Measurements from ENCODE around the gene SPC25.

Gene SPC25

GRCh38 chr2:168851674-168852320 lies 38.4 kb downstream of the SPC25 start:
- peak; percentile 97 for ATAC-seq (ENCODE audit: low read depth)
- TF ChIP-seq, protein P1, sequence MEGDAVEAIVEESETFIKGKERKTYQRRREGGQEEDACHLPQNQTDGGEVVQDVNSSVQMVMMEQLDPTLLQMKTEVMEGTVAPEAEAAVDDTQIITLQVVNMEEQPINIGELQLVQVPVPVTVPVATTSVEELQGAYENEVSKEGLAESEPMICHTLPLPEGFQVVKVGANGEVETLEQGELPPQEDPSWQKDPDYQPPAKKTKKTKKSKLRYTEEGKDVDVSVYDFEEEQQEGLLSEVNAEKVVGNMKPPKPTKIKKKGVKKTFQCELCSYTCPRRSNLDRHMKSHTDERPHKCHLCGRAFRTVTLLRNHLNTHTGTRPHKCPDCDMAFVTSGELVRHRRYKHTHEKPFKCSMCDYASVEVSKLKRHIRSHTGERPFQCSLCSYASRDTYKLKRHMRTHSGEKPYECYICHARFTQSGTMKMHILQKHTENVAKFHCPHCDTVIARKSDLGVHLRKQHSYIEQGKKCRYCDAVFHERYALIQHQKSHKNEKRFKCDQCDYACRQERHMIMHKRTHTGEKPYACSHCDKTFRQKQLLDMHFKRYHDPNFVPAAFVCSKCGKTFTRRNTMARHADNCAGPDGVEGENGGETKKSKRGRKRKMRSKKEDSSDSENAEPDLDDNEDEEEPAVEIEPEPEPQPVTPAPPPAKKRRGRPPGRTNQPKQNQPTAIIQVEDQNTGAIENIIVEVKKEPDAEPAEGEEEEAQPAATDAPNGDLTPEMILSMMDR (IDR thresholded peaks at IDR 0.05; ENCODE audit: poor library complexity, severe bottlenecking) = no peak
- no peaks in the 10 kb centered on the region for H3K36me3 ChIP-seq (ENCODE audit: low read depth)

DNA sequence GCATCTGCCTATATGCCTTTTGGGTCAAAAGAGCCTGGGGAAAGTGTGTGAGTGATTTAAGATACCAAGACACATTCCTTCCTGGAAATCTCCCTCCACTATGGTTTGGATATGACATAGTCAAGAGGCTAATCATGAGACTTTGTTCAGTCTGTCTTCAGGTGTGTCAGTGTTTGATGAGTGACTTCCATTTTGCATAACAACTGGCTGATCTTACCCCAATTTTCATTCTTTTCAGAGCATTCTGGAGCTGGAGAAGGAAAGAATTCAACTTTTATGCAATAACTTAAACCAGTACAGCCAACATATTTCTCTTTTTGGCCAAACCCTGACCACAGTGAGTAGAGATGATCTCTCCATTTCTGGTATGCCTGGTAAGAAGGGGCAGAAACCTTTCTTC lies 39.4 kb downstream of the SPC25 start:
- Histone ChIP-seq H3K4me1 (ENCODE audit: insufficient read depth, poor library complexity, severe bottlenecking) (peaks cover 24% of the 10 kb centered on the region), H3K27me3 (ENCODE audit: insufficient read depth, poor library complexity, severe bottlenecking) (no peaks in the 10 kb centered on the region), H3K9me3 (ENCODE audit: severe bottlenecking) (no peaks in the 10 kb centered on the region), H3K4me3 (ENCODE audit: severe bottlenecking) (no peak overlapping the region), H3K27ac (ENCODE audit: poor library complexity, severe bottlenecking) (no peak overlapping the region), H3K36me3 (ENCODE audit: low read depth) (no peaks in the 10 kb centered on the region)
- TF ChIP-seq, protein P1 (IDR thresholded peaks at IDR 0.05; ENCODE audit: poor library complexity, severe bottlenecking) = no peak
- ATAC-seq (ENCODE audit: low read depth) (no peak), DNase-seq (ENCODE audit: low spot score) (no peak)

More at GRCh38 chr2:168851674-168852320, 38.4 kb downstream of the SPC25 start:
- DNase-seq (ENCODE audit: low spot score) = peak; percentile 82
- Histone ChIP-seq H3K4me3 (ENCODE audit: severe bottlenecking) (no peak overlapping the region), H3K9me3 (ENCODE audit: severe bottlenecking) (no peaks in the 10 kb centered on the region), H3K27me3 (ENCODE audit: insufficient read depth, poor library complexity, severe bottlenecking) (no peaks in the 10 kb centered on the region), H3K4me1 (ENCODE audit: insufficient read depth, poor library complexity, severe bottlenecking) (peaks cover 18% of the 10 kb centered on the region), H3K27ac (ENCODE audit: poor library complexity, severe bottlenecking) (peak overlapping the region; percentile 12)

DNA sequence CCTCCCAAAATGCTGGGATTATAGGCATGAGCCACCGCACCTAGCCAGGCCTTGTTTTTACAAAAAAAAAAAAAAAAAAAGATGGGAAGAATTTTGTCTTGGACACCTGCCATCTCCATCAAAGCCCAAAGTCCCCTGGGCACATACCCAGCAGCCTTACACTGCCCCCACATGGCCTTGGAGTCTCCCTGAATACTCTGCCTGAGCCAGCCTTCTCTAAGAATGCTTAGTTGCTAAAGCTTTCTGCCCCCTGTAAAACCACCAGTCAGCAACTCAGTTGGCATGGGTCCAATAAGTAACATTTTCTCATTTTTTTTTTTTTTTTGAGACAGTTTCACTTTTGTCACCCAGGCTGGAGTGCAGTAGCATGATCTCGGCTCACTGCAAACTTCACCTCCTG lies 40.6 kb downstream of the SPC25 start:
- no peak for ATAC-seq (ENCODE audit: low read depth)
- Histone ChIP-seq H3K27ac (ENCODE audit: poor library complexity, severe bottlenecking) (no peak overlapping the region), H3K4me3 (ENCODE audit: severe bottlenecking) (no peak overlapping the region), H3K4me1 (ENCODE audit: insufficient read depth, poor library complexity, severe bottlenecking) (peaks cover 24% of the 10 kb centered on the region), H3K36me3 (ENCODE audit: low read depth) (no peaks in the 10 kb centered on the region), H3K9me3 (ENCODE audit: severe bottlenecking) (no peaks in the 10 kb centered on the region), H3K27me3 (ENCODE audit: insufficient read depth, poor library complexity, severe bottlenecking) (no peaks in the 10 kb centered on the region)
- TF ChIP-seq, protein P1 (IDR thresholded peaks at IDR 0.05; ENCODE audit: poor library complexity, severe bottlenecking) = no peak
- no peak for DNase-seq (ENCODE audit: low spot score)

GRCh38 chr2:168848225-168848624 lies 42.0 kb downstream of the SPC25 start:
- no peak for DNase-seq (ENCODE audit: low spot score)

GRCh38 chr2:168843253-168843652 lies 47.0 kb downstream of the SPC25 start:
- TF ChIP-seq, protein P1 (IDR thresholded peaks at IDR 0.05; ENCODE audit: poor library complexity, severe bottlenecking) = no peak
- H3K9me3 ChIP-seq (ENCODE audit: severe bottlenecking) = no peaks in the 10 kb centered on the region
- ATAC-seq (ENCODE audit: low read depth) (no peak), DNase-seq (ENCODE audit: low spot score) (no peak)
- no peaks in the 10 kb centered on the region for H3K27me3 ChIP-seq (ENCODE audit: insufficient read depth, poor library complexity, severe bottlenecking)
- H3K4me3 ChIP-seq (ENCODE audit: severe bottlenecking) = no peak overlapping the region
- peaks cover 13% of the 10 kb centered on the region for H3K4me1 ChIP-seq (ENCODE audit: insufficient read depth, poor library complexity, severe bottlenecking)
- H3K36me3 ChIP-seq (ENCODE audit: low read depth) = no peaks in the 10 kb centered on the region
- H3K27ac ChIP-seq (ENCODE audit: poor library complexity, severe bottlenecking) = no peak overlapping the region

More at GRCh38 chr2:168848225-168848624, 42.0 kb downstream of the SPC25 start:
- Histone ChIP-seq H3K27ac (ENCODE audit: poor library complexity, severe bottlenecking) (no peak overlapping the region), H3K27me3 (ENCODE audit: insufficient read depth, poor library complexity, severe bottlenecking) (no peaks in the 10 kb centered on the region), H3K9me3 (ENCODE audit: severe bottlenecking) (no peaks in the 10 kb centered on the region), H3K4me1 (ENCODE audit: insufficient read depth, poor library complexity, severe bottlenecking) (peaks cover 24% of the 10 kb centered on the region), H3K36me3 (ENCODE audit: low read depth) (no peaks in the 10 kb centered on the region), H3K4me3 (ENCODE audit: severe bottlenecking) (no peak overlapping the region)
- no peak for ATAC-seq (ENCODE audit: low read depth)
- TF ChIP-seq, protein P1 (IDR thresholded peaks at IDR 0.05; ENCODE audit: poor library complexity, severe bottlenecking) = no peak
